K562 (cell line): ENCODE measurements around the gene UBE2D2. TPM values are rescaled to one million over a fixed set of nuclear protein-coding genes. Genes with fewer than 3 reads are reported as not detected.

ENCODE experiments used
- CSDE1 ChIP-seq, 2 experiments: fragments of 450-650 bp; IDR thresholded peaks; 2 replicates each; pipeline ENCODE4 v1.6.1; 2016; ENCODE audit warnings: mild to moderate bottlenecking in 1 of 2
- HNRNPK ChIP-seq: fragments of 200-400 bp; formaldehyde crosslinking; IDR thresholded peaks from one replicate; pipeline ENCODE4 v1.6.1; 2018; ENCODE audit warnings: mild to moderate bottlenecking, low read depth, low read length; ENCODE audit not compliant: poor library complexity, severe bottlenecking
- PML ChIP-seq: IDR thresholded peaks from 2 replicates; pipeline ENCODE4 v1.6.1; 2012; ENCODE audit warnings: low read length, inconsistent platforms
- SMAD3 ChIP-seq: fragments of 450-650 bp; formaldehyde crosslinking; conservative IDR thresholded peaks from 2 replicates; pipeline ENCODE4 v1.4.0; 2020; ENCODE audit warnings: mild to moderate bottlenecking
- U2AF2 ChIP-seq: fragments of 200-400 bp; formaldehyde crosslinking; optimal IDR thresholded peaks from 2 replicates; pipeline ENCODE3; 2017; ENCODE audit warnings: low read depth, mild to moderate bottlenecking, low read length
- ZSCAN32 ChIP-seq: fragments of 450-650 bp; formaldehyde crosslinking; IDR thresholded peaks from 2 replicates; pipeline ENCODE4 v1.4.0; 2020; ENCODE audit warnings: mild to moderate bottlenecking, moderate library complexity
- polyA plus RNA-seq, 8 experiments: library from polyadenylated mRNA; depleted of rRNA in 4 of 8; stranded (reverse) in 5 of 8; unstranded in 3 of 8; fragments of >200 nt; fragmentation: Nextera tagmentation in 2 of 8; fragmentation: Illumina TruSeq in 1 of 8; extraction: Ambion mirVana in 2 of 8; extraction: Trizol in 1 of 8; gene quantifications; 2 replicates each; pipeline versions ENCODE4 v1.2.1 to v1.2.3, GENCODE V29; 2011 to 2014; ENCODE audit warnings: inconsistent platforms in 1 of 8, missing spikeins in 1 of 8
- total RNA-seq, 7 experiments: library from RNA; depleted of rRNA in 6 of 7; stranded (reverse); fragments of >200 nt in 6 of 7; fragmentation: Illumina TruSeq in 2 of 7; extraction: Trizol in 2 of 7; gene quantifications; 2 replicates each; pipeline versions ENCODE4 v1.2.1 to v1.2.3, GENCODE V29; 2011 to 2021; ENCODE audit warnings: low replicate concordance in 1 of 7
- TF ChIP-seq, protein P1 (sequence below): IDR thresholded peaks from 2 replicates; pipeline ENCODE4 v1.6.1; 2016; ENCODE audit warnings: missing genetic modification characterization, missing compliant biosample characterization
- TF ChIP-seq, protein P2 (sequence below), 2 experiments: fragments of 450-650 bp; IDR thresholded peaks; 2 replicates each; pipeline ENCODE4 v1.6.1; 2018; ENCODE audit warnings: mild to moderate bottlenecking in 2 of 2, low read depth in 1 of 2; ENCODE audit not compliant: partially characterized antibody in 2 of 2
- TF ChIP-seq, protein P3 (sequence below): fragments of 200-600 bp; sonication (generic); IDR thresholded peaks from one replicate; pipeline ENCODE4 v1.6.1; 2012; ENCODE audit warnings: mild to moderate bottlenecking, low read depth, low read length, inconsistent platforms

Gene UBE2D2
- total and polyA plus RNA-seq, 9 of the 15 experiments (the other 6 are each of a cell fraction or from before 2014, with no cell fraction given): 53.6 to 198 (median 122) TPM

DNA sequence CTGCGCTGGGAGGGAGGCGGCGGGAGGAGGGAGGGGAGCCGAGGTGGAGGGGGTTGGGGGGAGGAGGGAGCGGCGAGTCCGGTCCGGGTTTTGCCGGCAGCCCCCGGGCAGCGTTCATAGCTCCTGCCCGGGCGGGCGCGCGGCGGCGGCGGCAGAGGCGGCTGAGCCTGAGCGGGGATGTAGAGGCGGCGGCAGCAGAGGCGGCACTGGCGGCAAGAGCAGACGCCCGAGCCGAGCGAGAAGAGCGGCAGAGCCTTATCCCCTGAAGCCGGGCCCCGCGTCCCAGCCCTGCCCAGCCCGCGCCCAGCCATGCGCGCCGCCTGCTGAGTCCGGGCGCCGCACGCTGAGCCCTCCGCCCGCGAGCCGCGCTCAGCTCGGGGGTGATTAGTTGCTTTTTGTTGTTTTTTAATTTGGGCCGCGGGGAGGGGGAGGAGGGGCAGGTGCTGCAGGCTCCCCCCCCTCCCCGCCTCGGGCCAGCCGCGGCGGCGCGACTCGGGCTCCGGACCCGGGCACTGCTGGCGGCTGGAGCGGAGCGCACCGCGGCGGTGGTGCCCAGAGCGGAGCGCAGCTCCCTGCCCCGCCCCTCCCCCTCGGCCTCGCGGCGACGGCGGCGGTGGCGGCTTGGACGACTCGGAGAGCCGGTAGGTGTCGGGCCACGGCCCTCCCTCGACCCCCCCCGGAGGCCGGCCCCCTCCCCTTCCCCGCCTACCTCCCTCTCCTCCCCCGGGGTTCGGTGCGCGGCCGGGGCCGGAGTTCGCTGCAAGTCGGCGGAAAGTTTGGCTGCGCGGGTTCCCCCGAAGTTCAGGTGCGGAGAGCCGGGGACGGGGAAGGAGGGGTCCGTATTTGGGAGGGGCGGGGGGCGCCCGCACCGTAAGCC is 87.3 kb downstream of the UBE2D2 start, which contains the start of gene CXXC5 (continued):
- TF ChIP-seq, protein P1, sequence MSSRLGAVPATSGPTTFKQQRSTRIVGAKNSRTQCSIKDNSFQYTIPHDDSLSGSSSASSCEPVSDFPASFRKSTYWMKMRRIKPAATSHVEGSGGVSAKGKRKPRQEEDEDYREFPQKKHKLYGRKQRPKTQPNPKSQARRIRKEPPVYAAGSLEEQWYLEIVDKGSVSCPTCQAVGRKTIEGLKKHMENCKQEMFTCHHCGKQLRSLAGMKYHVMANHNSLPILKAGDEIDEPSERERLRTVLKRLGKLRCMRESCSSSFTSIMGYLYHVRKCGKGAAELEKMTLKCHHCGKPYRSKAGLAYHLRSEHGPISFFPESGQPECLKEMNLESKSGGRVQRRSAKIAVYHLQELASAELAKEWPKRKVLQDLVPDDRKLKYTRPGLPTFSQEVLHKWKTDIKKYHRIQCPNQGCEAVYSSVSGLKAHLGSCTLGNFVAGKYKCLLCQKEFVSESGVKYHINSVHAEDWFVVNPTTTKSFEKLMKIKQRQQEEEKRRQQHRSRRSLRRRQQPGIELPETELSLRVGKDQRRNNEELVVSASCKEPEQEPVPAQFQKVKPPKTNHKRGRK: no peak
- TF ChIP-seq HNRNPK (peak; percentile 82), PML (peak; percentile 8; the same call in 1 of the 2 replicates), U2AF2 (no peak), ZSCAN32 (CRISPR knock-in tag) (no peak), CSDE1 (IDR thresholded peaks at IDR 0.05) (no peak), SMAD3 (no peak)
- TF ChIP-seq, protein P2, sequence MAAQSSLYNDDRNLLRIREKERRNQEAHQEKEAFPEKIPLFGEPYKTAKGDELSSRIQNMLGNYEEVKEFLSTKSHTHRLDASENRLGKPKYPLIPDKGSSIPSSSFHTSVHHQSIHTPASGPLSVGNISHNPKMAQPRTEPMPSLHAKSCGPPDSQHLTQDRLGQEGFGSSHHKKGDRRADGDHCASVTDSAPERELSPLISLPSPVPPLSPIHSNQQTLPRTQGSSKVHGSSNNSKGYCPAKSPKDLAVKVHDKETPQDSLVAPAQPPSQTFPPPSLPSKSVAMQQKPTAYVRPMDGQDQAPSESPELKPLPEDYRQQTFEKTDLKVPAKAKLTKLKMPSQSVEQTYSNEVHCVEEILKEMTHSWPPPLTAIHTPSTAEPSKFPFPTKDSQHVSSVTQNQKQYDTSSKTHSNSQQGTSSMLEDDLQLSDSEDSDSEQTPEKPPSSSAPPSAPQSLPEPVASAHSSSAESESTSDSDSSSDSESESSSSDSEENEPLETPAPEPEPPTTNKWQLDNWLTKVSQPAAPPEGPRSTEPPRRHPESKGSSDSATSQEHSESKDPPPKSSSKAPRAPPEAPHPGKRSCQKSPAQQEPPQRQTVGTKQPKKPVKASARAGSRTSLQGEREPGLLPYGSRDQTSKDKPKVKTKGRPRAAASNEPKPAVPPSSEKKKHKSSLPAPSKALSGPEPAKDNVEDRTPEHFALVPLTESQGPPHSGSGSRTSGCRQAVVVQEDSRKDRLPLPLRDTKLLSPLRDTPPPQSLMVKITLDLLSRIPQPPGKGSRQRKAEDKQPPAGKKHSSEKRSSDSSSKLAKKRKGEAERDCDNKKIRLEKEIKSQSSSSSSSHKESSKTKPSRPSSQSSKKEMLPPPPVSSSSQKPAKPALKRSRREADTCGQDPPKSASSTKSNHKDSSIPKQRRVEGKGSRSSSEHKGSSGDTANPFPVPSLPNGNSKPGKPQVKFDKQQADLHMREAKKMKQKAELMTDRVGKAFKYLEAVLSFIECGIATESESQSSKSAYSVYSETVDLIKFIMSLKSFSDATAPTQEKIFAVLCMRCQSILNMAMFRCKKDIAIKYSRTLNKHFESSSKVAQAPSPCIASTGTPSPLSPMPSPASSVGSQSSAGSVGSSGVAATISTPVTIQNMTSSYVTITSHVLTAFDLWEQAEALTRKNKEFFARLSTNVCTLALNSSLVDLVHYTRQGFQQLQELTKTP (IDR thresholded peaks at IDR 0.05; ENCODE audit: low read depth in 1 of 2, partially characterized antibody in 2 of 2): no peak
- TF ChIP-seq, protein P3, sequence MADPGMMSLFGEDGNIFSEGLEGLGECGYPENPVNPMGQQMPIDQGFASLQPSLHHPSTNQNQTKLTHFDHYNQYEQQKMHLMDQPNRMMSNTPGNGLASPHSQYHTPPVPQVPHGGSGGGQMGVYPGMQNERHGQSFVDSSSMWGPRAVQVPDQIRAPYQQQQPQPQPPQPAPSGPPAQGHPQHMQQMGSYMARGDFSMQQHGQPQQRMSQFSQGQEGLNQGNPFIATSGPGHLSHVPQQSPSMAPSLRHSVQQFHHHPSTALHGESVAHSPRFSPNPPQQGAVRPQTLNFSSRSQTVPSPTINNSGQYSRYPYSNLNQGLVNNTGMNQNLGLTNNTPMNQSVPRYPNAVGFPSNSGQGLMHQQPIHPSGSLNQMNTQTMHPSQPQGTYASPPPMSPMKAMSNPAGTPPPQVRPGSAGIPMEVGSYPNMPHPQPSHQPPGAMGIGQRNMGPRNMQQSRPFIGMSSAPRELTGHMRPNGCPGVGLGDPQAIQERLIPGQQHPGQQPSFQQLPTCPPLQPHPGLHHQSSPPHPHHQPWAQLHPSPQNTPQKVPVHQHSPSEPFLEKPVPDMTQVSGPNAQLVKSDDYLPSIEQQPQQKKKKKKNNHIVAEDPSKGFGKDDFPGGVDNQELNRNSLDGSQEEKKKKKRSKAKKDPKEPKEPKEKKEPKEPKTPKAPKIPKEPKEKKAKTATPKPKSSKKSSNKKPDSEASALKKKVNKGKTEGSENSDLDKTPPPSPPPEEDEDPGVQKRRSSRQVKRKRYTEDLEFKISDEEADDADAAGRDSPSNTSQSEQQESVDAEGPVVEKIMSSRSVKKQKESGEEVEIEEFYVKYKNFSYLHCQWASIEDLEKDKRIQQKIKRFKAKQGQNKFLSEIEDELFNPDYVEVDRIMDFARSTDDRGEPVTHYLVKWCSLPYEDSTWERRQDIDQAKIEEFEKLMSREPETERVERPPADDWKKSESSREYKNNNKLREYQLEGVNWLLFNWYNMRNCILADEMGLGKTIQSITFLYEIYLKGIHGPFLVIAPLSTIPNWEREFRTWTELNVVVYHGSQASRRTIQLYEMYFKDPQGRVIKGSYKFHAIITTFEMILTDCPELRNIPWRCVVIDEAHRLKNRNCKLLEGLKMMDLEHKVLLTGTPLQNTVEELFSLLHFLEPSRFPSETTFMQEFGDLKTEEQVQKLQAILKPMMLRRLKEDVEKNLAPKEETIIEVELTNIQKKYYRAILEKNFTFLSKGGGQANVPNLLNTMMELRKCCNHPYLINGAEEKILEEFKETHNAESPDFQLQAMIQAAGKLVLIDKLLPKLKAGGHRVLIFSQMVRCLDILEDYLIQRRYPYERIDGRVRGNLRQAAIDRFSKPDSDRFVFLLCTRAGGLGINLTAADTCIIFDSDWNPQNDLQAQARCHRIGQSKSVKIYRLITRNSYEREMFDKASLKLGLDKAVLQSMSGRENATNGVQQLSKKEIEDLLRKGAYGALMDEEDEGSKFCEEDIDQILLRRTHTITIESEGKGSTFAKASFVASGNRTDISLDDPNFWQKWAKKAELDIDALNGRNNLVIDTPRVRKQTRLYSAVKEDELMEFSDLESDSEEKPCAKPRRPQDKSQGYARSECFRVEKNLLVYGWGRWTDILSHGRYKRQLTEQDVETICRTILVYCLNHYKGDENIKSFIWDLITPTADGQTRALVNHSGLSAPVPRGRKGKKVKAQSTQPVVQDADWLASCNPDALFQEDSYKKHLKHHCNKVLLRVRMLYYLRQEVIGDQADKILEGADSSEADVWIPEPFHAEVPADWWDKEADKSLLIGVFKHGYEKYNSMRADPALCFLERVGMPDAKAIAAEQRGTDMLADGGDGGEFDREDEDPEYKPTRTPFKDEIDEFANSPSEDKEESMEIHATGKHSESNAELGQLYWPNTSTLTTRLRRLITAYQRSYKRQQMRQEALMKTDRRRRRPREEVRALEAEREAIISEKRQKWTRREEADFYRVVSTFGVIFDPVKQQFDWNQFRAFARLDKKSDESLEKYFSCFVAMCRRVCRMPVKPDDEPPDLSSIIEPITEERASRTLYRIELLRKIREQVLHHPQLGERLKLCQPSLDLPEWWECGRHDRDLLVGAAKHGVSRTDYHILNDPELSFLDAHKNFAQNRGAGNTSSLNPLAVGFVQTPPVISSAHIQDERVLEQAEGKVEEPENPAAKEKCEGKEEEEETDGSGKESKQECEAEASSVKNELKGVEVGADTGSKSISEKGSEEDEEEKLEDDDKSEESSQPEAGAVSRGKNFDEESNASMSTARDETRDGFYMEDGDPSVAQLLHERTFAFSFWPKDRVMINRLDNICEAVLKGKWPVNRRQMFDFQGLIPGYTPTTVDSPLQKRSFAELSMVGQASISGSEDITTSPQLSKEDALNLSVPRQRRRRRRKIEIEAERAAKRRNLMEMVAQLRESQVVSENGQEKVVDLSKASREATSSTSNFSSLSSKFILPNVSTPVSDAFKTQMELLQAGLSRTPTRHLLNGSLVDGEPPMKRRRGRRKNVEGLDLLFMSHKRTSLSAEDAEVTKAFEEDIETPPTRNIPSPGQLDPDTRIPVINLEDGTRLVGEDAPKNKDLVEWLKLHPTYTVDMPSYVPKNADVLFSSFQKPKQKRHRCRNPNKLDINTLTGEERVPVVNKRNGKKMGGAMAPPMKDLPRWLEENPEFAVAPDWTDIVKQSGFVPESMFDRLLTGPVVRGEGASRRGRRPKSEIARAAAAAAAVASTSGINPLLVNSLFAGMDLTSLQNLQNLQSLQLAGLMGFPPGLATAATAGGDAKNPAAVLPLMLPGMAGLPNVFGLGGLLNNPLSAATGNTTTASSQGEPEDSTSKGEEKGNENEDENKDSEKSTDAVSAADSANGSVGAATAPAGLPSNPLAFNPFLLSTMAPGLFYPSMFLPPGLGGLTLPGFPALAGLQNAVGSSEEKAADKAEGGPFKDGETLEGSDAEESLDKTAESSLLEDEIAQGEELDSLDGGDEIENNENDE: no peak
